SK-N-SH (cell line): ENCODE measurements around the gene FOXP1.

Source experiments
- CHD2 ChIP-seq: fragments of 150-350 bp; IDR thresholded peaks from 2 replicates; pipeline ENCODE4 v1.6.1; 2018; ENCODE audit warnings: low read length; ENCODE audit not compliant: partially characterized antibody
- EP300 ChIP-seq, 2 experiments: IDR thresholded peaks; 2 replicates each; pipeline versions ENCODE4 v1.4.0 to v1.6.1; 2012; ENCODE audit warnings: borderline replicate concordance in 1 of 2, low read depth in 1 of 2, low read length in 1 of 2
- EZH2phosphoT487 ChIP-seq: fragments of 200-600 bp; sonication (generic); IDR thresholded peaks from 2 replicates; pipeline ENCODE4 v1.6.1; 2017; ENCODE audit warnings: low read depth, mixed run types, mild to moderate bottlenecking, antibody characterized with exemption, moderate library complexity, borderline replicate concordance
- FOXJ3 ChIP-seq: sonication (generic); formaldehyde crosslinking; IDR thresholded peaks from 2 replicates; pipeline ENCODE4 v1.5.1; 2020; ENCODE audit warnings: mild to moderate bottlenecking, missing genetic modification reagents
- MEF2A ChIP-seq: IDR thresholded peaks from 2 replicates; pipeline ENCODE4 v1.4.0; 2012; ENCODE audit warnings: low read depth, borderline replicate concordance
- POLR2AphosphoS5 ChIP-seq: IDR thresholded peaks from 2 replicates; pipeline ENCODE4 v1.6.1; 2012; ENCODE audit warnings: low read depth, low read length
- SIN3A ChIP-seq: IDR thresholded peaks from 2 replicates; pipeline ENCODE4 v1.6.1; 2012; ENCODE audit warnings: low read depth, mild to moderate bottlenecking, low read length, moderate library complexity, borderline replicate concordance
- SMC3 ChIP-seq: IDR thresholded peaks from 2 replicates; pipeline ENCODE4 v1.6.1; 2012; ENCODE audit warnings: low read depth, low read length, improper control_type of control experiment
- TF ChIP-seq, protein P1 (sequence below): IDR thresholded peaks from 2 replicates; pipeline ENCODE4 v1.4.0; 2012; ENCODE audit warnings: low read depth
- TF ChIP-seq, protein P2 (sequence below): fragments of 200-600 bp; sonication (generic); IDR thresholded peaks from 2 replicates; pipeline ENCODE4 v1.6.1; 2017; ENCODE audit warnings: antibody characterized with exemption, mild to moderate bottlenecking, moderate library complexity
- TF ChIP-seq, protein P3 (sequence below): IDR thresholded peaks from 2 replicates; pipeline ENCODE4 v1.6.1; 2012; ENCODE audit warnings: mild to moderate bottlenecking, low read depth, low read length, moderate library complexity
- TF ChIP-seq, protein P4 (sequence below): fragments of 150-350 bp; IDR thresholded peaks from 2 replicates; pipeline ENCODE4 v1.6.1; 2016; ENCODE audit warnings: mild to moderate bottlenecking, low read depth, low read length
- TF ChIP-seq, protein P5 (sequence below): IDR thresholded peaks from 2 replicates; pipeline ENCODE4 v1.4.0; 2012; ENCODE audit warnings: low read depth, borderline replicate concordance

DNA sequence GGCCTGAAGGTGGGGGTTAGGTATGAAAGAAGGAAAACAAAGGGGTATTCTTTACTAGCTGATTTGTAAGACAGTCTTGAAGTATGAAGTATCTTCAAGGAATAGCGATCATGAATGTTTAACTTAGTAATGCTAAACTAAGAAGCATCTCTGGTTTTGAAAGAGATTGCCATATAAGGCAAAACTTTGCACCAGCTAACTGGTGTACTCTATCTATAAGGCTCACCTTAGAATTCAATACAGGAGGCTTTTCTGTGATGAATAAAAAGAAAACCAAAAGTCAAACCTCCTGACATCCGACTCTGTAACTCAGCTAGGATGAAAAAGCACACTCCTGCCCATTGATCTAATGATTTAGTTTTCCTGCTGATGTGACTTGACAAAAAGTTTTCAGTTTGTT is 54.7 kb downstream of the FOXP1 start:
- no peak for TF ChIP-seq SMC3
- TF ChIP-seq, protein P1, sequence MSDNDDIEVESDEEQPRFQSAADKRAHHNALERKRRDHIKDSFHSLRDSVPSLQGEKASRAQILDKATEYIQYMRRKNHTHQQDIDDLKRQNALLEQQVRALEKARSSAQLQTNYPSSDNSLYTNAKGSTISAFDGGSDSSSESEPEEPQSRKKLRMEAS: no peak
- no peak for TF ChIP-seq SIN3A
- TF ChIP-seq, protein P2, sequence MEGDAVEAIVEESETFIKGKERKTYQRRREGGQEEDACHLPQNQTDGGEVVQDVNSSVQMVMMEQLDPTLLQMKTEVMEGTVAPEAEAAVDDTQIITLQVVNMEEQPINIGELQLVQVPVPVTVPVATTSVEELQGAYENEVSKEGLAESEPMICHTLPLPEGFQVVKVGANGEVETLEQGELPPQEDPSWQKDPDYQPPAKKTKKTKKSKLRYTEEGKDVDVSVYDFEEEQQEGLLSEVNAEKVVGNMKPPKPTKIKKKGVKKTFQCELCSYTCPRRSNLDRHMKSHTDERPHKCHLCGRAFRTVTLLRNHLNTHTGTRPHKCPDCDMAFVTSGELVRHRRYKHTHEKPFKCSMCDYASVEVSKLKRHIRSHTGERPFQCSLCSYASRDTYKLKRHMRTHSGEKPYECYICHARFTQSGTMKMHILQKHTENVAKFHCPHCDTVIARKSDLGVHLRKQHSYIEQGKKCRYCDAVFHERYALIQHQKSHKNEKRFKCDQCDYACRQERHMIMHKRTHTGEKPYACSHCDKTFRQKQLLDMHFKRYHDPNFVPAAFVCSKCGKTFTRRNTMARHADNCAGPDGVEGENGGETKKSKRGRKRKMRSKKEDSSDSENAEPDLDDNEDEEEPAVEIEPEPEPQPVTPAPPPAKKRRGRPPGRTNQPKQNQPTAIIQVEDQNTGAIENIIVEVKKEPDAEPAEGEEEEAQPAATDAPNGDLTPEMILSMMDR: no peak
- no peak for TF ChIP-seq POLR2AphosphoS5
- TF ChIP-seq MEF2A: no peak
- TF ChIP-seq, protein P3, sequence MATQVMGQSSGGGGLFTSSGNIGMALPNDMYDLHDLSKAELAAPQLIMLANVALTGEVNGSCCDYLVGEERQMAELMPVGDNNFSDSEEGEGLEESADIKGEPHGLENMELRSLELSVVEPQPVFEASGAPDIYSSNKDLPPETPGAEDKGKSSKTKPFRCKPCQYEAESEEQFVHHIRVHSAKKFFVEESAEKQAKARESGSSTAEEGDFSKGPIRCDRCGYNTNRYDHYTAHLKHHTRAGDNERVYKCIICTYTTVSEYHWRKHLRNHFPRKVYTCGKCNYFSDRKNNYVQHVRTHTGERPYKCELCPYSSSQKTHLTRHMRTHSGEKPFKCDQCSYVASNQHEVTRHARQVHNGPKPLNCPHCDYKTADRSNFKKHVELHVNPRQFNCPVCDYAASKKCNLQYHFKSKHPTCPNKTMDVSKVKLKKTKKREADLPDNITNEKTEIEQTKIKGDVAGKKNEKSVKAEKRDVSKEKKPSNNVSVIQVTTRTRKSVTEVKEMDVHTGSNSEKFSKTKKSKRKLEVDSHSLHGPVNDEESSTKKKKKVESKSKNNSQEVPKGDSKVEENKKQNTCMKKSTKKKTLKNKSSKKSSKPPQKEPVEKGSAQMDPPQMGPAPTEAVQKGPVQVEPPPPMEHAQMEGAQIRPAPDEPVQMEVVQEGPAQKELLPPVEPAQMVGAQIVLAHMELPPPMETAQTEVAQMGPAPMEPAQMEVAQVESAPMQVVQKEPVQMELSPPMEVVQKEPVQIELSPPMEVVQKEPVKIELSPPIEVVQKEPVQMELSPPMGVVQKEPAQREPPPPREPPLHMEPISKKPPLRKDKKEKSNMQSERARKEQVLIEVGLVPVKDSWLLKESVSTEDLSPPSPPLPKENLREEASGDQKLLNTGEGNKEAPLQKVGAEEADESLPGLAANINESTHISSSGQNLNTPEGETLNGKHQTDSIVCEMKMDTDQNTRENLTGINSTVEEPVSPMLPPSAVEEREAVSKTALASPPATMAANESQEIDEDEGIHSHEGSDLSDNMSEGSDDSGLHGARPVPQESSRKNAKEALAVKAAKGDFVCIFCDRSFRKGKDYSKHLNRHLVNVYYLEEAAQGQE: no peak
- TF ChIP-seq, protein P4, sequence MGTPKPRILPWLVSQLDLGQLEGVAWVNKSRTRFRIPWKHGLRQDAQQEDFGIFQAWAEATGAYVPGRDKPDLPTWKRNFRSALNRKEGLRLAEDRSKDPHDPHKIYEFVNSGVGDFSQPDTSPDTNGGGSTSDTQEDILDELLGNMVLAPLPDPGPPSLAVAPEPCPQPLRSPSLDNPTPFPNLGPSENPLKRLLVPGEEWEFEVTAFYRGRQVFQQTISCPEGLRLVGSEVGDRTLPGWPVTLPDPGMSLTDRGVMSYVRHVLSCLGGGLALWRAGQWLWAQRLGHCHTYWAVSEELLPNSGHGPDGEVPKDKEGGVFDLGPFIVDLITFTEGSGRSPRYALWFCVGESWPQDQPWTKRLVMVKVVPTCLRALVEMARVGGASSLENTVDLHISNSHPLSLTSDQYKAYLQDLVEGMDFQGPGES: no peak
- no peak for TF ChIP-seq CHD2
- no peak for TF ChIP-seq EP300 (IDR thresholded peaks at IDR 0.05; ENCODE audit: borderline replicate concordance in 1 of 2, low read depth in 1 of 2, low read length in 1 of 2)
- no peak for TF ChIP-seq EZH2phosphoT487
- TF ChIP-seq FOXJ3 (CRISPR knock-in tag): no peak
- TF ChIP-seq, protein P5, sequence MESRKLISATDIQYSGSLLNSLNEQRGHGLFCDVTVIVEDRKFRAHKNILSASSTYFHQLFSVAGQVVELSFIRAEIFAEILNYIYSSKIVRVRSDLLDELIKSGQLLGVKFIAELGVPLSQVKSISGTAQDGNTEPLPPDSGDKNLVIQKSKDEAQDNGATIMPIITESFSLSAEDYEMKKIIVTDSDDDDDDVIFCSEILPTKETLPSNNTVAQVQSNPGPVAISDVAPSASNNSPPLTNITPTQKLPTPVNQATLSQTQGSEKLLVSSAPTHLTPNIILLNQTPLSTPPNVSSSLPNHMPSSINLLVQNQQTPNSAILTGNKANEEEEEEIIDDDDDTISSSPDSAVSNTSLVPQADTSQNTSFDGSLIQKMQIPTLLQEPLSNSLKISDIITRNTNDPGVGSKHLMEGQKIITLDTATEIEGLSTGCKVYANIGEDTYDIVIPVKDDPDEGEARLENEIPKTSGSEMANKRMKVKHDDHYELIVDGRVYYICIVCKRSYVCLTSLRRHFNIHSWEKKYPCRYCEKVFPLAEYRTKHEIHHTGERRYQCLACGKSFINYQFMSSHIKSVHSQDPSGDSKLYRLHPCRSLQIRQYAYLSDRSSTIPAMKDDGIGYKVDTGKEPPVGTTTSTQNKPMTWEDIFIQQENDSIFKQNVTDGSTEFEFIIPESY: no peak
